ENCODE measurements around the gene ATP2B2.
"Not testable (repeated sequence)": the region's sequence is repeated elsewhere in the genome, so short reads cannot be mapped to it uniquely, and the experiment has no call there.

Gene ATP2B2

GRCh38 chr3:10391391-10391790 lies 114.0 kb downstream of the ATP2B2 start:
- H3K4me1 ChIP-seq (ENCODE audit: control insufficient read depth, insufficient read depth, low read length) = no peaks in the 10 kb centered on the region

DNA sequence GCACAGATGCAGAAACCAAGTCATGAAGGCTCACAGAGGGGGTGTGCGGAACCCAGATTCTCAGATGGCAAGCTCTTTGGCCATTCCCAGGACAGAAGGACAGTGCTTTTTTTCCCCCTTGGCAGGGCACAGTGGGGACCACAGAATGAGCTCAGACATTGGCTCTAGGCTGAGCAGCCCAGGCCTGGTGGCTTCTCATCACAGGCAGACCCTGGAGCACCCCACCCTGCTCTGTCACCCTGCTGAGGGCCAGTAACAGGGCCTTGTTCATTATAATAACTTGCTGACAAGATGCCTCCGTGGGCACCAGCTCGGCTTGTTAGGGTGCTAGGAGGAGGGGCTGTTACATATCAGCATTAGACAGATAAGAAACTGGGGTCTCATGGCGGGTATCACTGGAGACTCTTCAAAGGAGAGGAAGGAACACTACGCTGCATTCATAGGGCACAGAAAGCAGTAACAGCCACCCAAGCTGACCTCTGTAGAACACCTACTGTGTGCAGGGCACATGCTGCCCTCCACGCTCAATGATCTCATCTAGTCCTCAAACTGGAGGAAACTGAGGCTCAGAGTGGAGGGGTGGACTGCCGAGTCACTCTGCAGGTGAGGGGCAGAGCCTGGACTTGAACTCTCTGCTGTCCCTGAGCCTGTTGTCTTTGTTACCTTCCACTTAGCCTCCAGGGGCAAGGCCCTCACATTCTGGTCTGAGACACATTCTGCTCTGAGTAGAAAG lies 114.6 kb downstream of the ATP2B2 start:
- Histone ChIP-seq H3K36me3 (ENCODE audit: control insufficient read depth in 2 of 2, insufficient read depth in 2 of 2, low read length in 2 of 2) (no peaks in the 10 kb centered on the region), H3K4me3 (ENCODE audit: low read length in 2 of 2) (no peak overlapping the region), H3K27ac (ENCODE audit: low read length) (no peak overlapping the region), H3K9me3 (ENCODE audit: control insufficient read depth in 2 of 2, low read length in 2 of 2) (peaks cover 23 to 25% of the 10 kb centered on the region in 2 donors), H3K9ac (ENCODE audit: low read length in 2 of 2) (no peak overlapping the region), H3K4me1 (ENCODE audit: control insufficient read depth, insufficient read depth, low read length) (no peaks in the 10 kb centered on the region), H3K27me3 (ENCODE audit: control insufficient read depth in 1 of 2, insufficient read depth in 2 of 2, low read length in 2 of 2) (no peaks in the 10 kb centered on the region)

More at GRCh38 chr3:10391391-10391790, 114.0 kb downstream of the ATP2B2 start:
- H3K36me3 ChIP-seq (ENCODE audit: control insufficient read depth in 2 of 2, insufficient read depth in 2 of 2, low read length in 2 of 2) = no peaks in the 10 kb centered on the region
- no peak overlapping the region for H3K27ac ChIP-seq (ENCODE audit: low read length)
- no peak overlapping the region for H3K9ac ChIP-seq (ENCODE audit: low read length in 2 of 2)
- H3K27me3 ChIP-seq (ENCODE audit: control insufficient read depth in 1 of 2, insufficient read depth in 2 of 2, low read length in 2 of 2) = no peaks in the 10 kb centered on the region
- H3K4me3 ChIP-seq (ENCODE audit: low read length in 2 of 2) = no peak overlapping the region
- peaks cover 23 to 25% of the 10 kb centered on the region in 2 donors for H3K9me3 ChIP-seq (ENCODE audit: control insufficient read depth in 2 of 2, low read length in 2 of 2)

GRCh38 chr3:10389995-10390394 lies 115.4 kb downstream of the ATP2B2 start:
- Histone ChIP-seq H3K27me3 (ENCODE audit: control insufficient read depth in 1 of 2, insufficient read depth in 2 of 2, low read length in 2 of 2) (no peaks in the 10 kb centered on the region), H3K9me3 (ENCODE audit: control insufficient read depth in 2 of 2, low read length in 2 of 2) (peaks cover 23 to 25% of the 10 kb centered on the region in 2 donors), H3K36me3 (ENCODE audit: control insufficient read depth in 2 of 2, insufficient read depth in 2 of 2, low read length in 2 of 2) (no peaks in the 10 kb centered on the region)

DNA sequence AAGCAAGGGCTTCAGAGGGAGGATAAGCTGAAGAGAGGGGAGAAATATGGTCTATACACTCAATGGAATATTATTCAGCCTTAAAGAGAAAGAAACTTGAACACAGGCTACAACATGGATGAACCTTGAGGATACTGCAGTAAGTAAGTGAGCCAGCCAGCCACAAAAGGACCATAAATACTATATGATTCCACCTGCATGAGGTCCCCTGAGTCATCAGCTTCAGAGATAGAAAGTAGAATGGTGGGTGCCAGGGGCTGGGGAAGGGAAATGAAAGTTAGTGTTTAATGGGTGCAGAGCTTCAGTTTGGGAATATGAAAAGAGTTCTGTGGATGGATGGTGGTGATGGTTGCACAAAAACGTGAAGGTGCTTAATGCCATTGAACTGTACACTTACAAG lies 116.0 kb downstream of the ATP2B2 start:
- Histone ChIP-seq H3K27me3 (ENCODE audit: control insufficient read depth in 1 of 2, insufficient read depth in 2 of 2, low read length in 2 of 2) (no peaks in the 10 kb centered on the region), H3K9ac (ENCODE audit: low read length in 2 of 2) (no peak overlapping the region), H3K36me3 (ENCODE audit: control insufficient read depth in 2 of 2, insufficient read depth in 2 of 2, low read length in 2 of 2) (no peaks in the 10 kb centered on the region), H3K4me3 (ENCODE audit: low read length in 2 of 2) (no peak overlapping the region), H3K4me1 (ENCODE audit: control insufficient read depth, insufficient read depth, low read length) (no peaks in the 10 kb centered on the region), H3K9me3 (ENCODE audit: control insufficient read depth in 2 of 2, low read length in 2 of 2) (peaks cover 23 to 25% of the 10 kb centered on the region in 2 donors), H3K27ac (ENCODE audit: low read length) (no peak overlapping the region)

More at GRCh38 chr3:10389995-10390394, 115.4 kb downstream of the ATP2B2 start:
- Histone ChIP-seq H3K4me1 (ENCODE audit: control insufficient read depth, insufficient read depth, low read length) (no peaks in the 10 kb centered on the region), H3K4me3 (ENCODE audit: low read length in 2 of 2) (no peak overlapping the region), H3K27ac (ENCODE audit: low read length) (no peak overlapping the region), H3K9ac (ENCODE audit: low read length in 2 of 2) (no peak overlapping the region)

DNA sequence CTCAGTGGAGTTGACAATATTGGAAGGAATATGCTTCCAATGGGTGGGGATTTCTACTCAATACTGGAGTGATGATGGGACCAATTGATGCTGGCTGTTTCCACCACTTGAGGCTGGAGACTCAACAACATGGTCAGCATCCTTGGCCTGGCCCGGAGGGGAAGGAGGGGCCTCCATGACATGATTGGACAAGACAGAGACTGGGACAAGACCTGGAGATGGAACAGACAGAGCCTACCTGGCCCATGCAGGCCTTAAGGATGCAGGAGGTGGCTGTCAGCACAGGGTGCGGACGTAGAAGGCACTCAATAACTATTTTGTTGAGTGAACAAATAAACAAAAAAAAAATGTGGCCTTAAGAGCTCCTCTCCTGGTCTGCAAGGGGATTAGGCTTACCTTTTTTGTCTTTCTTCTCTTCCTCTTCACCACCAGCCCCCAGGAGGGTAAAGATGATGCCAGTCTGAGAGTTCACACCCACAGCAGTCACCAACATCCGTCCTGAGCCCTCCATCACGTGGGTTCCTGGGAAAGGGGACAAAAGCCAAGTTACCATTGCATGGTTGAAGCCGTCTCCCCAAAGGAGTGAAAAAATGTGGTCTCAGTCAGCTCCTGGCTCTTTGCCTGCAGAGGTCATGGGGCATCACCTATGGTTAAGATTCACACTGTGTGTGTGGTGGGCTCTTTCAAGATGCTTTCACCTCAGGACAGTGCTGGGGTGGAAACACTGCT lies 117.3 kb downstream of the ATP2B2 start:
- H3K9me3 ChIP-seq (ENCODE audit: control insufficient read depth in 2 of 2, low read length in 2 of 2) = peaks cover 23 to 25% of the 10 kb centered on the region in 2 donors

GRCh38 chr3:10386121-10386520 lies 119.3 kb downstream of the ATP2B2 start:
- Histone ChIP-seq H3K27me3 (ENCODE audit: control insufficient read depth in 1 of 2, insufficient read depth in 2 of 2, low read length in 2 of 2) (peaks cover 0 to 3% of the 10 kb centered on the region in 2 donors), H3K9me3 (ENCODE audit: control insufficient read depth in 2 of 2, low read length in 2 of 2) (peaks cover 23 to 25% of the 10 kb centered on the region in 2 donors), H3K36me3 (ENCODE audit: control insufficient read depth in 2 of 2, insufficient read depth in 2 of 2, low read length in 2 of 2) (no peaks in the 10 kb centered on the region), H3K27ac (ENCODE audit: low read length) (no peak overlapping the region), H3K9ac (ENCODE audit: low read length in 2 of 2) (no peak overlapping the region), H3K4me1 (ENCODE audit: control insufficient read depth, insufficient read depth, low read length) (no peaks in the 10 kb centered on the region), H3K4me3 (ENCODE audit: low read length in 2 of 2) (no peak overlapping the region)

More for the DNA sequence above, 117.3 kb downstream of the ATP2B2 start:
- Histone ChIP-seq H3K9ac (ENCODE audit: low read length in 2 of 2) (no peak overlapping the region), H3K4me1 (ENCODE audit: control insufficient read depth, insufficient read depth, low read length) (no peaks in the 10 kb centered on the region), H3K36me3 (ENCODE audit: control insufficient read depth in 2 of 2, insufficient read depth in 2 of 2, low read length in 2 of 2) (no peaks in the 10 kb centered on the region), H3K4me3 (ENCODE audit: low read length in 2 of 2) (no peak overlapping the region), H3K27me3 (ENCODE audit: control insufficient read depth in 1 of 2, insufficient read depth in 2 of 2, low read length in 2 of 2) (peaks cover 0 to 3% of the 10 kb centered on the region in 2 donors), H3K27ac (ENCODE audit: low read length) (no peak overlapping the region)

DNA sequence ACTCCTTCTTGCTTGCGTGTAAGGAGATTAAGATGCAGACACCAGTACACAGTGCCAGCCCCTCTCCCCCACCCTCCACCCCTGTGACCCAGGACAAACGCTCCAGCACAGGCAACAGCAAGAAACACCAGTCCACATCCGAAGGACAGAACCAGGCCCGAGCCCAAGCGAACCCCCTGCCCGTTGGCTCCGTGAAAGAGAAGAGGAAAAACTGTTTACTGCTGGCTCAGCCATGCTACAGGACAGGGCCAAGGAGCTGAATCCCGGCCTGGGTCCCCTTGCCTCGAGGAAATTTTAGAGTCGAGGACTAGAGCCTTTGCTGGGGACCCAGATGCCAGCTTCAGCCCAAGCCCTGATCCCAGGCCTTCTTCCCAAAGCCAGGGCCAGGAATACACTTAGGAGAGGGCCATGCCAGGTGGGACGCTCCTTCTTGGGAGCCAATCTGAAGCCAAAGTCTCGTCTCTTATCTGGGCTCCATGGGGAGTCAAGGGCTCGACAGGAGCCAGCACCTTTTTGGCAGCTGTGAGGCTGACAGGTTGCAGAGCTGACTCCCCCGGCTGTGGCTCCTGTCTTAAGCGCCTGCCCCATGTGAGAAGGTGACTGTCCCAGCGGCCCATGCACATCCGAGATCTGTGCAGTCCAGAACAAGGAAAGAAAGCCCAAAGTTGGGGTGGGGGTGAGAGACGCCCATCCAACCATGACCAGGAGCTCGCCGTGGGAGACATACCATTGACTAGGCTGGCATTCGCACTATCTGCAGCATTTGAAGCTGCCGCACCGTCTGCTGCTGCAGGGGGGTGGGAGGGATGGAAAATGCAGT lies 120.6 kb downstream of the ATP2B2 start:
- H3K36me3 ChIP-seq (ENCODE audit: control insufficient read depth in 2 of 2, insufficient read depth in 2 of 2, low read length in 2 of 2) = no peaks in the 10 kb centered on the region
- H3K4me1 ChIP-seq (ENCODE audit: control insufficient read depth, insufficient read depth, low read length) = no peaks in the 10 kb centered on the region
- H3K27ac ChIP-seq (ENCODE audit: low read length) = no peak overlapping the region
- peaks cover 0 to 3% of the 10 kb centered on the region in 2 donors for H3K27me3 ChIP-seq (ENCODE audit: control insufficient read depth in 1 of 2, insufficient read depth in 2 of 2, low read length in 2 of 2)
- H3K4me3 ChIP-seq (ENCODE audit: low read length in 2 of 2) = no peak overlapping the region
- H3K9me3 ChIP-seq (ENCODE audit: control insufficient read depth in 2 of 2, low read length in 2 of 2) = peaks cover 20 to 23% of the 10 kb centered on the region in 2 donors
- H3K9ac ChIP-seq (ENCODE audit: low read length in 2 of 2) = no peak overlapping the region

DNA sequence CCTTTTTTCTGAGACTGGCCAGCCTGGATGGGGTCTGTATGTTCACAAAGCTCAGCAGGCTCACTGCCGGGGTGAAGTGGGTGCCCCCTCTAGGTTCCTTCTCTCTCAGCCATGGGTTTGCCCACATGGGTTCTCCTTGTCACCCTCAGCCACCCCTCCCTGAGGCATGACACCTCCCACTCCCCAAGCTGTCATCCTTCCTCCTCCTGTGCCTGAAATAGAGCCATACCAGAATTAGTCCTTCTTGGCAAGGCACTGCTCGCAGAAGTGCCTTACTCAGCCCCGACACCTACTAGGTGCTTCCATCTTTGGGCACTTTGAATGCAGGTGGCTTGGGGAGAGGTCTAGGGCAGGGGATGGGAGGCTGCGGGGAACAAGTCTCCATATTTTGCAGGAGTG lies 121.5 kb downstream of the ATP2B2 start:
- H3K9ac ChIP-seq (ENCODE audit: low read length in 2 of 2) = no peak overlapping the region
- H3K4me1 ChIP-seq (ENCODE audit: control insufficient read depth, insufficient read depth, low read length) = no peaks in the 10 kb centered on the region
- peaks cover 0 to 3% of the 10 kb centered on the region in 2 donors for H3K27me3 ChIP-seq (ENCODE audit: control insufficient read depth in 1 of 2, insufficient read depth in 2 of 2, low read length in 2 of 2)
- H3K4me3 ChIP-seq (ENCODE audit: low read length in 2 of 2) = no peak overlapping the region
- no peaks in the 10 kb centered on the region for H3K36me3 ChIP-seq (ENCODE audit: control insufficient read depth in 2 of 2, insufficient read depth in 2 of 2, low read length in 2 of 2)
- peaks cover 16 to 17% of the 10 kb centered on the region in 2 donors for H3K9me3 ChIP-seq (ENCODE audit: control insufficient read depth in 2 of 2, low read length in 2 of 2)
- H3K27ac ChIP-seq (ENCODE audit: low read length) = no peak overlapping the region

- H3K36me3 ChIP-seq (ENCODE audit: control insufficient read depth in 2 of 2, insufficient read depth in 2 of 2, low read length in 2 of 2) = no peaks in the 10 kb centered on the region
- H3K4me1 ChIP-seq (ENCODE audit: control insufficient read depth, insufficient read depth, low read length) = no peaks in the 10 kb centered on the region
- H3K4me3 ChIP-seq (ENCODE audit: low read length in 2 of 2) = no peak overlapping the region
- peaks cover 0 to 3% of the 10 kb centered on the region in 2 donors for H3K27me3 ChIP-seq (ENCODE audit: control insufficient read depth in 1 of 2, insufficient read depth in 2 of 2, low read length in 2 of 2)
- H3K9ac ChIP-seq (ENCODE audit: low read length in 2 of 2) = no peak overlapping the region
- no peak overlapping the region for H3K27ac ChIP-seq (ENCODE audit: low read length)
- H3K9me3 ChIP-seq (ENCODE audit: control insufficient read depth in 2 of 2, low read length in 2 of 2) = peaks cover 10 to 11% of the 10 kb centered on the region in 2 donors
Observed at GRCh38 chr3:10382892-10383849, 122.2 kb downstream of the ATP2B2 start.

GRCh38 chr3:10382445-10382844 lies 122.9 kb downstream of the ATP2B2 start:
- not testable (repeated sequence) for H3K27me3 ChIP-seq (ENCODE audit: control insufficient read depth in 1 of 2, insufficient read depth in 2 of 2, low read length in 2 of 2); H3K36me3 ChIP-seq (ENCODE audit: control insufficient read depth in 2 of 2, insufficient read depth in 2 of 2, low read length in 2 of 2); H3K4me1 ChIP-seq (ENCODE audit: control insufficient read depth, insufficient read depth, low read length); H3K4me3 ChIP-seq (ENCODE audit: low read length in 2 of 2); H3K27ac ChIP-seq (ENCODE audit: low read length); H3K9me3 ChIP-seq (ENCODE audit: control insufficient read depth in 2 of 2, low read length in 2 of 2); H3K9ac ChIP-seq (ENCODE audit: low read length in 2 of 2)
